K562 (cell line): ENCODE data around the gene APBB2.

Experiments
- BRF1 ChIP-seq: IDR thresholded peaks from 3 replicates; pipeline ENCODE4 v1.6.1; 2011; ENCODE audit warnings: borderline replicate concordance, mild to moderate bottlenecking; ENCODE audit not compliant: insufficient read length; ENCODE audit errors: extremely low read depth
- DPF2 ChIP-seq: fragments of 450-650 bp; IDR thresholded peaks from 2 replicates; pipeline ENCODE4 v1.6.1; 2016
- EZH2 ChIP-seq: IDR thresholded peaks from 2 replicates; pipeline ENCODE4 v1.6.1; 2012; ENCODE audit warnings: low read depth, mild to moderate bottlenecking, inconsistent platforms, low read length, borderline replicate concordance
- FUS ChIP-seq: fragments of 200-400 bp; formaldehyde crosslinking; optimal IDR thresholded peaks from 2 replicates; pipeline ENCODE3; 2017; ENCODE audit warnings: low read depth, low read length
- MTA3 ChIP-seq: fragments of 450-650 bp; formaldehyde crosslinking; IDR thresholded peaks from 2 replicates; pipeline ENCODE4 v1.6.1; 2017; ENCODE audit warnings: mild to moderate bottlenecking, borderline replicate concordance
- SAFB2 ChIP-seq: fragments of 200-400 bp; formaldehyde crosslinking; IDR thresholded peaks from 2 replicates; pipeline ENCODE4 v1.6.1; 2018; ENCODE audit warnings: borderline replicate concordance, low read length, low read depth, moderate library complexity; ENCODE audit not compliant: severe bottlenecking
- SMAD1 ChIP-seq: fragments of 150-350 bp; IDR thresholded peaks from 2 replicates; pipeline ENCODE4 v1.6.1; 2014; ENCODE audit warnings: low read length, low read depth; ENCODE audit not compliant: partially characterized antibody
- SMARCB1 ChIP-seq: IDR thresholded peaks from 2 replicates; pipeline ENCODE4 v1.6.1; 2011; ENCODE audit warnings: improper control_type of control experiment, low read depth; ENCODE audit not compliant: insufficient read length
- TF ChIP-seq, protein P1 (sequence below): sonication (generic); formaldehyde crosslinking; IDR thresholded peaks from 2 replicates; pipeline ENCODE4 v1.8.0; 2022; ENCODE audit warnings: missing genetic modification reagents, mild to moderate bottlenecking, borderline replicate concordance
- TF ChIP-seq, protein P2 (sequence below): fragments of 250-450 bp; sonication (Bioruptor Pico); IDR thresholded peaks from 2 replicates; pipeline ENCODE4 v1.5.0; 2021; ENCODE audit warnings: mild to moderate bottlenecking, moderate library complexity
- TF ChIP-seq, protein P3 (sequence below): sonication (generic); formaldehyde crosslinking; IDR thresholded peaks from 2 replicates; pipeline ENCODE4 v1.8.0; 2022; ENCODE audit warnings: mild to moderate bottlenecking, missing genetic modification reagents

- TF ChIP-seq, protein P1, sequence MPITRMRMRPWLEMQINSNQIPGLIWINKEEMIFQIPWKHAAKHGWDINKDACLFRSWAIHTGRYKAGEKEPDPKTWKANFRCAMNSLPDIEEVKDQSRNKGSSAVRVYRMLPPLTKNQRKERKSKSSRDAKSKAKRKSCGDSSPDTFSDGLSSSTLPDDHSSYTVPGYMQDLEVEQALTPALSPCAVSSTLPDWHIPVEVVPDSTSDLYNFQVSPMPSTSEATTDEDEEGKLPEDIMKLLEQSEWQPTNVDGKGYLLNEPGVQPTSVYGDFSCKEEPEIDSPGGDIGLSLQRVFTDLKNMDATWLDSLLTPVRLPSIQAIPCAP (CRISPR knock-in tag) = no peak
- TF ChIP-seq DPF2 = no peak
- TF ChIP-seq SMARCB1 = no peak
- TF ChIP-seq, protein P2, sequence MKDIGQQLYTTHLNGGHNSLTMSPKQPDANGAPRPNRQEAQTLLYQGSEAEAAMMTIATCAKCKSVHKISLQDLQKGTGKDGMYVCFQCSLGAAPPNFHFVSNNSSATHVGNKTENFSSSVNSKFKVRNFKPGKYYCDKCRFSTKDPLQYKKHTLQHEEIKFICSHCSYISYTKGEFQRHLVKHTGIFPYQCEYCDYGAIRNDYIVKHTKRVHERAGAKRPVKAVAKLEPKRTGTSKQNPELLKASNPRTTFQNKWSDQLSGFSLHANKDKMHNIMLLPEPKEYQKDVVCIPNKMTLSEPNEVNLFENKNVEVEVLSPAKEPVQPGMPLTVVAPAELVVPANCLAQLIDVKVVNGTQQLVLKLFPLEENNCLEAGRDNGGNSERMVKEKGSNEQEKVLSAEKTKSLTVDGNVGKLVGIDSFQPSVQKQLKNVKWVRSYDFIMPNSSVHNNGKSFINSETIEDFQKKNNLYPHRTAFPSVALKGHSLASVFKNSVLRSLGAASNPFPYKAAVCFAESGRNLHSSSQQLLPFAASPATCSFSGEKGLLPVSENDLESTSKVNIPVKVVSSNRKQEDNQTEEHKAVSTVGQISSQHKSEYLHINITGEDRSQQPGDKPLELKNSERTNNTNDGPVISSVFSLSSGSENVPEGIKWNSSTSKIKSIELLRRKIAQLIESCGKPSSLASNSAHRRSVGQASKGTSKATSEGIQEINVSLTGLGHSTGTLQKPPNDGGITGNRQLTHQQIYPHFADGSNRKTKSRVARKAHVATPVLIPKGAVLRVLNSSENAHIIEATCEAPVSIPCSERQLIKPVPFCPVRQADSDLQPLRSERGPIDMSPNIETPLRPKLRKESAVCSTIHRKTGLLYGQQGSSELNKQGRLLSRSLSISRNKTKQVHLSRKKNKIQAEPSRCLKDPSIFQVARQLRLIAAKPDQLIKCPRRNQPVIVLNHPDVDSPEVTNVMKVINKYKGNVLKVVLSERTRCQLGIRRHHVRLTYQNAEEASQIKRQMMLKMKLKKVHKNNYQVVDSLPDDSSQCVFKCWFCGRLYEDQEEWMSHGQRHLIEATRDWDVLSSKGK (CRISPR knock-in tag) = no peak
- TF ChIP-seq SAFB2 = no peak
- no peak for TF ChIP-seq MTA3
- TF ChIP-seq FUS = no peak
- TF ChIP-seq SMAD1 = no peak
- TF ChIP-seq EZH2 = no peak
- no peak for TF ChIP-seq BRF1
- TF ChIP-seq, protein P3, sequence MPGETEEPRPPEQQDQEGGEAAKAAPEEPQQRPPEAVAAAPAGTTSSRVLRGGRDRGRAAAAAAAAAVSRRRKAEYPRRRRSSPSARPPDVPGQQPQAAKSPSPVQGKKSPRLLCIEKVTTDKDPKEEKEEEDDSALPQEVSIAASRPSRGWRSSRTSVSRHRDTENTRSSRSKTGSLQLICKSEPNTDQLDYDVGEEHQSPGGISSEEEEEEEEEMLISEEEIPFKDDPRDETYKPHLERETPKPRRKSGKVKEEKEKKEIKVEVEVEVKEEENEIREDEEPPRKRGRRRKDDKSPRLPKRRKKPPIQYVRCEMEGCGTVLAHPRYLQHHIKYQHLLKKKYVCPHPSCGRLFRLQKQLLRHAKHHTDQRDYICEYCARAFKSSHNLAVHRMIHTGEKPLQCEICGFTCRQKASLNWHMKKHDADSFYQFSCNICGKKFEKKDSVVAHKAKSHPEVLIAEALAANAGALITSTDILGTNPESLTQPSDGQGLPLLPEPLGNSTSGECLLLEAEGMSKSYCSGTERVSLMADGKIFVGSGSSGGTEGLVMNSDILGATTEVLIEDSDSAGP (CRISPR knock-in tag) = no peak
Observed at GRCh38 chr4:40976343-40976742, 238.0 kb downstream of the APBB2 start.
